Hindlimb muscle (tissue), 1 donor: ENCODE results near the gene OR2L13. TPM values are rescaled to one million over a fixed set of nuclear protein-coding genes. Genes with fewer than 3 reads are reported as not detected.
"Not testable (repeated sequence)": the region's sequence is repeated elsewhere in the genome, so short reads cannot be mapped to it uniquely, and the experiment has no call there.

Experiments
- DNase-seq: peaks from one replicate; pipeline ENCODE4 v3.0.0-alpha.2; 2013
- polyA plus RNA-seq: library from polyadenylated mRNA; unstranded; fragments of 120-200 nt; gene quantifications from one replicate; pipeline ENCODE4 v1.2.1, GENCODE V29; 2013; ENCODE audit not compliant: insufficient read length

The OR2L13 gene
- polyA plus RNA-seq, result not detected

GRCh38 chr1:248094884-248095283 lies at the start of gene OR2L13:
TSS of gene OR2L13 (plus strand) at chr1:248095184. CDS start at chr1:248099376, 4,192 bp downstream.
- no peak for DNase-seq

GRCh38 chr1:248045209-248045608 lies 49.8 kb upstream of the OR2L13 start:
- no peak for DNase-seq

GRCh38 chr1:248046536-248046935 lies 48.4 kb upstream of the OR2L13 start, which contains the start of gene OR2L3:
TSS of gene OR2L3 (plus strand) at chr1:248046836. CDS start at chr1:248060682, 13,846 bp downstream.
- no peak for DNase-seq

- DNase-seq, result no peak
Observed at GRCh38 chr1:248047008-248047407, 48.0 kb upstream of the OR2L13 start.

- DNase-seq, result no peak
Observed at GRCh38 chr1:248054671-248055070, 40.3 kb upstream of the OR2L13 start.

- DNase-seq, result no peak
Observed at GRCh38 chr1:248055261-248055660, 39.7 kb upstream of the OR2L13 start.

- DNase-seq, result no peak
Observed at GRCh38 chr1:248065071-248065470, 29.9 kb upstream of the OR2L13 start.

- DNase-seq, result no peak
Observed at GRCh38 chr1:248065604-248066003, 29.4 kb upstream of the OR2L13 start.

- not testable (repeated sequence) for DNase-seq
Observed at GRCh38 chr1:248083864-248084263, 11.1 kb upstream of the OR2L13 start.

GRCh38 chr1:248098529-248098928 lies 3.5 kb downstream of the OR2L13 start:
- DNase-seq, result no peak

- DNase-seq, result no peak
Observed at GRCh38 chr1:248102847-248103246, 7.9 kb downstream of the OR2L13 start.

GRCh38 chr1:248111157-248111556 lies 16.2 kb downstream of the OR2L13 start:
- no peak for DNase-seq

- no peak for DNase-seq
Observed at GRCh38 chr1:248114890-248115289, 19.9 kb downstream of the OR2L13 start.

- no peak for DNase-seq
Observed at GRCh38 chr1:248127653-248128052, 32.7 kb downstream of the OR2L13 start.

- DNase-seq, result no peak
Observed at GRCh38 chr1:248136811-248137210, 41.8 kb downstream of the OR2L13 start.

- DNase-seq, result no peak
Observed at GRCh38 chr1:248140846-248141245, 45.9 kb downstream of the OR2L13 start.

GRCh38 chr1:248143311-248143710 lies 48.3 kb downstream of the OR2L13 start:
- DNase-seq, result no peak

GRCh38 chr1:248144513-248145198 lies 49.7 kb downstream of the OR2L13 start, which contains the start of gene OR2M5:
TSS of gene OR2M5 (plus strand) at chr1:248145148. CDS start at chr1:248145148, 0 bp downstream.
- DNase-seq, result no peak

Other genes starting within 250 kb of the OR2L13 start
- 1.3 TPM for gene TRIM58, start 238.0 kb upstream of the OR2L13 start, polyA plus RNA-seq
- gene OR2W3, start 199.6 kb upstream of the OR2L13 start, polyA plus RNA-seq, result 0.56 TPM
- not detected for gene OR2T8, start 174.9 kb upstream of the OR2L13 start, polyA plus RNA-seq
- not detected for gene OR2AJ1, start 170.3 kb upstream of the OR2L13 start, polyA plus RNA-seq
- gene OR2L8, start 146.3 kb upstream of the OR2L13 start, polyA plus RNA-seq, result not detected
- gene OR2AK2, start 130.0 kb upstream of the OR2L13 start, polyA plus RNA-seq, result not detected
- gene OR2L5, start 81.5 kb upstream of the OR2L13 start, polyA plus RNA-seq, result not detected
- gene OR2L2, start 65.1 kb upstream of the OR2L13 start, polyA plus RNA-seq, result not detected
- gene OR2L3, start 48.3 kb upstream of the OR2L13 start, polyA plus RNA-seq, result not detected
- not detected for gene OR2M5, start 50.0 kb downstream of the OR2L13 start, polyA plus RNA-seq
- gene OR2M2, start 79.6 kb downstream of the OR2L13 start, polyA plus RNA-seq, result not detected
- 0.03 TPM for gene OR2M3, start 102.1 kb downstream of the OR2L13 start, polyA plus RNA-seq
- gene OR2M4, start 136.2 kb downstream of the OR2L13 start, polyA plus RNA-seq, result not detected
- gene OR2T33, start 182.8 kb downstream of the OR2L13 start, polyA plus RNA-seq, result not detected
- not detected for gene OR2T12, start 208.2 kb downstream of the OR2L13 start, polyA plus RNA-seq
- gene OR2M7, start 229.4 kb downstream of the OR2L13 start, polyA plus RNA-seq, result not detected